Measurements from ENCODE around the gene KLHDC10. TPM values are rescaled to one million over a fixed set of nuclear protein-coding genes. Genes with fewer than 3 reads are reported as not detected.

The KLHDC10 gene
- total RNA-seq, 4 donors from 2014 or later, result 17.0 to 28.8 (median 23.0) TPM

DNA sequence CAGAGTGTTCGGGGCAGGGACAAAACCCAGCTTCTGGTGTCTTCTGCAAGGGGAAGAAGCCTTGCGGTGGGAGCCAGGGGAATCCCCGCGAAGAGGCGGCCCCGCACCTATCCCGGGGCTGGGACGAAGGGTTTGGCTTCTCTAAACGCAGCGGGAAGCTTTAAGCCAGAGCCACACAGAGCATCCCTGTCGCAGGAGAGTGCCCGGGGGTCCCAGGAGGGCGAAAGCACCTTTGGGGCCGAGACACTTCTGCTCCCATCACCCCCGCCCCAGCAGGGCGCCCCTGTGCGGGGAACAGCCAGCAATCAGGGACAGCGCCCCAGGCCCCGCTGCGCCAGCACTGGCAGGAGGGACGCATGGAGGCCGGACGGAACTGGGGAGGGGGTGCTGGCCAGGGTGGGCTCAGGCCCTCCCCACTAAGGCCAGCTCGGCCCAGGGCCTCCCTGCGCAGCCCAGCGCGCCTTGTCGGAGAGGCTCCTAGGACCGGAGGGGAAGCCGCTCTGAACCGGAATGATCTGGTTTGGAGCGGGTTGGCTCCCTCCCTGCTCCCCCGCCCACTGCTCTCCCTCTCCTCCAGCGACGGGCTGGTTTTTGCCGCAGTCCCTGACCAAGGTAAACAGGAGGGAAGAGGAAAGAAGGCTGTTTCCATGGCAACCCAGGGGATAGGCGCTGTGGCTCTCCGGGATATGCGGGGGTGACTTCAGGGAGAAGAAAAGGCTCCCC, 71.0 kb downstream of the KLHDC10 start:
- peaks cover 0 to 23% (median 4%) of the 10 kb centered on the region in 3 donors for H3K4me1 ChIP-seq
- 3 to 13% methylated on average over 7 of the region's 39 CpGs for WGBS, 2 donors (ENCODE audit: low coverage in 1 of 2)
- H3K27ac ChIP-seq, result peak overlapping the region in 3 of 4 donors; percentile 64 to 77 (median 75)
- no peaks in the 10 kb centered on the region for H3K9me3 ChIP-seq
- peak; percentile 77 for ATAC-seq
- peak overlapping the region; percentile 42 to 81 for H3K4me3 ChIP-seq
- TF ChIP-seq EP300 (IDR thresholded peaks at IDR 0.05), result no peak
- TF ChIP-seq, protein P1, sequence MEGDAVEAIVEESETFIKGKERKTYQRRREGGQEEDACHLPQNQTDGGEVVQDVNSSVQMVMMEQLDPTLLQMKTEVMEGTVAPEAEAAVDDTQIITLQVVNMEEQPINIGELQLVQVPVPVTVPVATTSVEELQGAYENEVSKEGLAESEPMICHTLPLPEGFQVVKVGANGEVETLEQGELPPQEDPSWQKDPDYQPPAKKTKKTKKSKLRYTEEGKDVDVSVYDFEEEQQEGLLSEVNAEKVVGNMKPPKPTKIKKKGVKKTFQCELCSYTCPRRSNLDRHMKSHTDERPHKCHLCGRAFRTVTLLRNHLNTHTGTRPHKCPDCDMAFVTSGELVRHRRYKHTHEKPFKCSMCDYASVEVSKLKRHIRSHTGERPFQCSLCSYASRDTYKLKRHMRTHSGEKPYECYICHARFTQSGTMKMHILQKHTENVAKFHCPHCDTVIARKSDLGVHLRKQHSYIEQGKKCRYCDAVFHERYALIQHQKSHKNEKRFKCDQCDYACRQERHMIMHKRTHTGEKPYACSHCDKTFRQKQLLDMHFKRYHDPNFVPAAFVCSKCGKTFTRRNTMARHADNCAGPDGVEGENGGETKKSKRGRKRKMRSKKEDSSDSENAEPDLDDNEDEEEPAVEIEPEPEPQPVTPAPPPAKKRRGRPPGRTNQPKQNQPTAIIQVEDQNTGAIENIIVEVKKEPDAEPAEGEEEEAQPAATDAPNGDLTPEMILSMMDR (IDR thresholded peaks at IDR 0.05), result peak in 1 of 4 experiments; percentile 34
- no peaks in the 10 kb centered on the region for H3K27me3 ChIP-seq
- peaks cover 0 to 6% of the 10 kb centered on the region in 2 donors for H3K36me3 ChIP-seq

- Histone ChIP-seq H3K36me3 (peaks cover 0 to 6% of the 10 kb centered on the region in 2 donors), H3K9me3 (no peaks in the 10 kb centered on the region), H3K4me1 (peaks cover 0 to 23% (median 4%) of the 10 kb centered on the region in 3 donors), H3K27ac (peak overlapping the region in 3 of 4 donors; percentile 64 to 77 (median 75)), H3K27me3 (no peaks in the 10 kb centered on the region), H3K4me3 (peak overlapping the region; percentile 42 to 81)
- peak; percentile 16 for ATAC-seq
- 52 to 56% methylated on average over 5 to 13 of the region's 17 CpGs for WGBS, 2 donors (ENCODE audit: low coverage in 1 of 2)
- TF ChIP-seq, protein P1 (IDR thresholded peaks at IDR 0.05), result no peak
- TF ChIP-seq EP300 (IDR thresholded peaks at IDR 0.05) (no peak), POLR2AphosphoS5 (IDR thresholded peaks at IDR 0.05) (no peak), POLR2A (IDR thresholded peaks at IDR 0.05) (no peak)
Observed at GRCh38 chr7:130141884-130142653, 71.7 kb downstream of the KLHDC10 start.

DNA sequence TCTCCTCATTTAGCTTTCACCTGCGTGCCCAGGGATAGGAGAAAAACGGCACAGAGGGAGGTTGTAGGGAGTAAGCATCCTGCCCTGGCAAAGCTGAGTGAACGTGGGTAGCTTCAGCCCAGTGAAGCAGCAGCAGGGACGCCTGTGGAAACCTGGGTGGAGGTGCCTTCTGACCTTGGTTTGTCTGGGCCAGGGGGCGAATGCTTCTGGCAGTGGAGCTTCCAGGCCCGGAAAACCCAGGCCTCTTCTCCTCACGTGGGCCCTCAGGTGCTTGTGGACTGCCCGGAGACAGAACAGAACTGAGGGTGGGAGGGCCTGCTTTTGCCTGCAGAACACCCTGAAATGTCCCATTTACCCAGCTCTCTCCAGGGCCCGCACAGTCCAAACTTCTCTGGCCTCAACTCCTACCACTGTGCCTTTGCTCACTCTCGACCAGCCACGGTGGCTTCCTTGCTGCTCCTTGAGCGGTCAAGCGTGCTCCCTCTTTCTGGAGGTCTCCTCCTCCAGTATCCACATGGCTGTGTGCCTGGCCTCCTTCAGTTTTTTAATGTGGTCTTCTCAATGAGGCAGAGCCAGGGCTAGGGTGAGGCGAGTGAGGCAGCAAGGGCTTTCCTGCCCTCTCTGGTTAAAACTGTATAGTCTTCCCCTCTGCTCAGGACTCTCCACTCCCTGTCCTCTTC, 72.5 kb downstream of the KLHDC10 start:
- TF ChIP-seq POLR2A (IDR thresholded peaks at IDR 0.05) (no peak), EP300 (IDR thresholded peaks at IDR 0.05) (no peak), POLR2AphosphoS5 (IDR thresholded peaks at IDR 0.05) (no peak)
- TF ChIP-seq, protein P1 (IDR thresholded peaks at IDR 0.05), result no peak
- Histone ChIP-seq H3K27me3 (no peaks in the 10 kb centered on the region), H3K9me3 (no peaks in the 10 kb centered on the region), H3K36me3 (peaks cover 0 to 6% of the 10 kb centered on the region in 2 donors), H3K4me1 (peaks cover 0 to 23% (median 4%) of the 10 kb centered on the region in 3 donors), H3K27ac (no peak overlapping the region), H3K4me3 (no peak overlapping the region)
- no peak for ATAC-seq
- 91 to 100% methylated on average over 4 to 10 of the region's 14 CpGs for WGBS, 2 donors (ENCODE audit: low coverage in 1 of 2)

DNA sequence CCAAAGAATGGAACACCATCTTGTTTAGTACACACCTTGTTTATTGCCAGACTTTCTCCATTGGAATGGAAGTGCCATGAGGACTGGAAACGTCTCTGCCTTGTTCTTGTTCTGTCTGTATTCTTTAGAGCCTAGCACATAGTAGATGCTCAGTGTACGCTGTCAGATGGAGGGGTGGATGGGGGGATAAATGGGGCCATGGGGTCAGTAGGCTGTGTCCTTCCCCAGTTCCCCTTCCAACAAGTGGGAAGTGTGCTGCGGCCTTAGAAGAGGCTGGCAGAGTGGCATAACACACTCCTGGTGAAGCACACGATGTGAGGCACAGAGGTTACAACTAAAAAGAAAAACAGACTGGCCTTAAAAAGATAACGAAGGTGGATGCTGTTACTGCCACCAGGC, 73.0 kb downstream of the KLHDC10 start:
- Histone ChIP-seq H3K27ac (no peak overlapping the region), H3K4me1 (peaks cover 0 to 23% (median 4%) of the 10 kb centered on the region in 3 donors), H3K4me3 (no peak overlapping the region), H3K27me3 (no peaks in the 10 kb centered on the region), H3K36me3 (peaks cover 0 to 6% of the 10 kb centered on the region in 2 donors), H3K9me3 (no peaks in the 10 kb centered on the region)
- ATAC-seq, result no peak
- TF ChIP-seq, protein P1 (IDR thresholded peaks at IDR 0.05), result no peak
- no peak for TF ChIP-seq EP300 (IDR thresholded peaks at IDR 0.05)
- 90 to 92% methylated on average over 4 to 5 of the region's 5 CpGs for WGBS, 2 donors (ENCODE audit: low coverage in 1 of 2)
